CD4-positive, alpha-beta T cell treated with Interferon alpha-2 for 1 hour (primary cell): Measurements from ENCODE around the gene ZNF229.
"Not testable (repeated sequence)": the region's sequence is repeated elsewhere in the genome, so short reads cannot be mapped to it uniquely, and the experiment has no call there.

Source experiments
- DNase-seq, 2 donors: peaks; one replicate each; pipeline ENCODE4 v3.0.0-alpha.2; 2020 to 2022

ZNF229 gene

DNA sequence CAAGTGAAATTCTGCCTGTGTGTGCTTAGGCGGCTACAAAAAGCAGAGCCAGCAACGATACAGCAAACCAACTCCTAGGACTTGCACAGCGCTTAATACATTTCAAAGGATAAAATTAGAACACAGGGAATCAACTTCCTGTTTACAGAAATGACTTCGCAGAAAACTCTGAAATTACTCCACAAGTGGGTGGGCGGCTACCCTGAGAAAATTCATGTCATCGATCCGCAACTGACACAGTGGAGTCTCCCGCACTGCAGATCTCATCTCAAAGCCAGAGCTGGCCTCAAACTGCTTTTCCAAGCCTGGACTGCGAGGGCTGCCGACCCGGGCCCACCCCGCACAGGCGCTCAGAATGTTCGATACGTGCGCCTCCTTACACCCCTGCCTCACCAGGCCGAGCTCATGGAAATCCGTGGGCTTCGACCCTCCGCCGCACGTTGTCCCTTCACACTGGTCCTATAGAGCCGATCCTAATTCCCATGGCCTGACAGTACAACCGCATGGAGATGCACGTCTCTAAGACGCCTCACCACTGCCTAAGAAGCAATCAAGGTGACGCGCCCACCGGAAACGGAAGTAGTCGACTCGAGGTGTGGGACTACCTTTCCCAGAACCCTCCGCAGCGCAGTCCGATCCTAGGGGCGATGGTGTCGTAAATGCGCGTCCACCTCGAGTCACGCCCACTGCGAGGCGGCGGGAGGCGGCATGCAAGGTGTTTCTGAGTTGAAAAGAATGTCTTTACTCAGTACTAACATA is at the start of gene ZNF229:
Gene ZNF229 (minus strand): TSS at position 557 of the 759 bp plus-strand sequence. CDS start 5,625 bp downstream, outside the sequence.
- peak; percentile 70 to 81 for DNase-seq

- DNase-seq, result no peak
Observed at GRCh38 chr19:44496711-44497110, 48.4 kb upstream of the ZNF229 start.

- DNase-seq, result peak in 1 of 2 donors; percentile 6
Observed at GRCh38 chr19:44476559-44477408, 28.5 kb upstream of the ZNF229 start.

DNA sequence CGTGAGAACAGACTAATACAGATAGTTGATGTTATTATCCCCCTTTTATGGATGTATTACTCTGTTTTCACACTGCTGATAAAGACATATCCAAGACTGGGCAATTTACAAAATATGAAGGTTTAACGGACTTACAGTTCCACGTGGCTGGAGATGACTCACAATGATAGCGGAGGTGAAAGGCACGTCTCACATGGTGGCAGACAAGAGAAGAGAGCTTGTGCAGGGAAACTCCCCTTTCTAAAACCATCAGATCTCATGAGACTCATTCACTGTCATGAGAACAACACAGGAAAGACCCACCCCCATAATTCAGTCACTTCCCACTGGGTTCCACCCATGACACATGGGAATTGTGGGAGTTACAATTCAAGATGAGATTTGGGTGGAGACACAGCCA is 20.5 kb upstream of the ZNF229 start:
- not testable (repeated sequence) for DNase-seq

GRCh38 chr19:44462600-44463286 is 14.5 kb upstream of the ZNF229 start:
- DNase-seq, result not testable (repeated sequence)

DNA sequence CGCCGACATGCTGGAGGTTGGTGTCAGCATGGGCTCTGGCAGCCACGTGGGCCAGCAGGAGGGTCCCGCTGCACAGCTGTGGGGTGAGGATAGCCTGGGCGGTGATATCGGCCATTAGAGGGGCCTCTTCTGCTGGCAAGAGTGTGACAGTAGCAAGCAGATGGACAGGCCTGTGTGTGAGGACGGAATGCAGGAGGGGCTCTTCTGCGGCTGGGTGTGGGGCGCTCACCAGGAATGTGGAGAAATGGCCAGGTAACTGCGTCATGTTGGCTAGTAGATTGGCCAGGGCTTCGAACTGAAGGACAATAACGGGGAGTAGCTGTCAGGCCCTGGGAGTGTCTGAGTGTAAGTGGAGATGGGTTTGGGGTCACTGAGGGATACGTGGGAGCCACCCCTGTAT is 7.7 kb upstream of the ZNF229 start:
- not testable (repeated sequence) for DNase-seq

DNA sequence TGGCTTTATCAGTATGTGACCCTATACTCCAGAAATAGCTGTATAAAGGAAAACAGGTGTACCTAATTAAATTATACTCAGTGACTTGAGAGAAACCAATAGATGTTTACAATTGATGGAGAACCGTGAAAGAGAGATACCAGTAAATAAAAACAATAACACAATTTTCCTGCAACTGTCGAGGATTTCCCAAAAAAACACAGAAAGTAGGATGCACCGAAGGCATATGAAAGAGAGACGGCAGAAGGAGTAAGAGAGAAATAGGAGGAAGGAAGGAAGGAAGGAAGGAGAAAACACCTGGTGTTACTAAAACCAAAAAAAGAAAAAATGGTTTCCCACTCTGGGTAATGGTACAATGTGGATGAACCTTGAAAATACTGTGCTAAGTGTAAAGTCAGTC is 6.8 kb upstream of the ZNF229 start:
- DNase-seq, result no peak

- no peak for DNase-seq
Observed at GRCh38 chr19:44452367-44452766, 4.1 kb upstream of the ZNF229 start.

- DNase-seq, result no peak
Observed at GRCh38 chr19:44451687-44452086, 3.4 kb upstream of the ZNF229 start.

DNA sequence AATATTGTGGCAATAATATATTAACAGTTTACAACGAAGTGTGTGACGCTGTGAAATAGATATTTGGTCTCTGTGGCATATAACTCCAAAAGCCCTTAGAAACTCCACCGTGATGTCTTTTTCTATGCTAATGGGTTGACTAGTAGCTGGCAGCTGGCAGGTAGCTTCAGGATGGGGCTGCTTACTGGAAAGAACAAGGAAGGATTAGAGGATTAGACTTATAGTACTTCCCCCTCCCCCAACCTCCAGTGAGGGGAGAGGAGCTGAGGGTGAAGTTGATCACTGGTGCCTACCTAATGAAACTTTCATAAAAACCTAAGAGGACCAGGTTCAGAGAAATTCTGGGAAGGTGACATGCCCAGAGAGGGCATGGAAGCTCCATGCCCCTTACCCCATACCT is 9.8 kb downstream of the ZNF229 start:
- no peak for DNase-seq

GRCh38 chr19:44435441-44435840 is 12.8 kb downstream of the ZNF229 start:
- DNase-seq, result no peak

DNA sequence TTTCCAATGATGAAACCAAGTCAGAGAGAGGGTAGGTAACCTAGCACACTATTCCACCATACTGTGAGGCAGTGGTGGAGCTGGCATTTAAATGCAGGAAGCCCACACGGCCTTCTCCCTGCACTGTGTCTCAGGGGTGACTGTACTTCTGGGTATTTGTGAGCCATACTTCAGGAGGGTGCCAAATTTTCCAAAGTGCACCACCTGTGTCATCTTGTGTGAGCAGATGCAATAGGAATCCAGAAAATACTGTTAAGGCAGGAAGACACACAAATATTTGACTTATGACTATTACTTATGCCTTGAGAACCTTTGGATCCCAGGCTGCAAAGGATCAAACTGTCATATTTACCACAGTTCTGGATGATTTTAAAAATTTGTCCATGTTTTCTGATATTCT is 17.3 kb downstream of the ZNF229 start:
- no peak for DNase-seq

DNA sequence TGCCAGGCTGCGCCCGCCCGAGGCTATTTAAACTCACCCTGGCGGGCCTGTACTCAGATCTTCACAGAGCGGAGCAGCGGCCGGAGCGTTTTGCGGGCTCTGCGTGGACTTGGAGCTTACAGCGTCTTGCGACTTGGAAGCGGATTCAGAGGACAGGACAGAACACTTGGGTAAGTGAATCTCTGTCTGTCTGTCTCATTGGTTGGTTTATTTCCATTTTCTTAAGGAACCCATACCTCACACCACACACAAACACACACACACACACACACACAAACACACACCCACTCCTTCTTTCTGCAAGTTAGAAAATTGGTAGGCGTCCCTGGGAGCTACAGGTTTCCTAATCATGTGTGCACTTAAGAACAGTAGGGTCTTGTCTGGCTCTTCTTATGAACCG is 32.7 kb downstream of the ZNF229 start:
- not testable (repeated sequence) for DNase-seq

- DNase-seq, result peak; percentile 80 to 83
Observed at GRCh38 chr19:44401139-44402115, 46.8 kb downstream of the ZNF229 start, which contains the start of gene ZNF285. TSS of gene ZNF285 (minus strand) at chr19:44401608. CDS start at chr19:44397213, 4,395 bp downstream.

GRCh38 chr19:44389268-44389667 is 59.0 kb downstream of the ZNF229 start:
- not testable (repeated sequence) for DNase-seq
